EL (cell line): Measurements from ENCODE around the gene GASK1B.

Experiments used
- DNase-seq: peaks from one replicate; pipeline ENCODE4 v3.0.0-alpha.2; 2016

The GASK1B gene

GRCh38 chr4:158134222-158134621 lies 38.6 kb downstream of the GASK1B start:
- DNase-seq, result no peak

GRCh38 chr4:158133551-158133950 lies 39.3 kb downstream of the GASK1B start:
- no peak for DNase-seq

DNA sequence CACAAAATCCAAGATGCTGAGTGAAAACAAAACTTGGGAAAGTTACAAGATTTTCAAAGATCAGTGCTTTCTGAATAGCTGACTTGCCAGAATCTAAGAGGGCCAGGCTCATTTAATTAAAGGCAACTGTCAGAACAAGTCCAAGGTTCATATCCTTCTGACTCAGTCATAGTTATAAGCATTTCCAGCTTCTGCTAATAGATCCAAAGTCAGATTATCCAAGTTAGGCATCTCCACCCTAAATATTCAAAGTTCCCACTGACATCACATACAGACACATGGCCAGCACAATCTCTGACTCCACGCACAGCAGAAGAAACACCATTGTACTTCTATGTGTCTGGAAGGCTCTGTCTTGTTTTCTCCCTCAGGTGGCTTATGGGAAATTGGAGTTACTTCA lies 41.8 kb downstream of the GASK1B start:
- peak; percentile 6 for DNase-seq

DNA sequence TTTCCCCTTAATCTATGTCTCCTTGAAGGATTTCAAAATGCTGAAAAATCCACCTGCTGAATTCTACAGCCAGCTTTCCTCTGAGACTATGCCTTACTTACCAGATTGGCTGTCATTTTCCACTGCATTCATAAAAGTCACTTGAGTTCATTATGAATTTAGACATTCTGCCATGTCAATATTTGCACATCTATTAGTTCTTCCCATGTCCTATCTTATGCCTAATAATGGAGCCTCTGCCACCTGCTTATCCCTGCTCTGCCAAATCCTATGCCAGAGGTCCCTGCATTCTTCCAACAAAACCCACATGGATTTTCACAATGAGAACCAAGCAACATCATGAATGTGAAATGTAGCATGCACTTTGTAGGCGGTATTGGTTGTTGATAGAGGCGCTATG lies 42.6 kb downstream of the GASK1B start:
- DNase-seq, result no peak

DNA sequence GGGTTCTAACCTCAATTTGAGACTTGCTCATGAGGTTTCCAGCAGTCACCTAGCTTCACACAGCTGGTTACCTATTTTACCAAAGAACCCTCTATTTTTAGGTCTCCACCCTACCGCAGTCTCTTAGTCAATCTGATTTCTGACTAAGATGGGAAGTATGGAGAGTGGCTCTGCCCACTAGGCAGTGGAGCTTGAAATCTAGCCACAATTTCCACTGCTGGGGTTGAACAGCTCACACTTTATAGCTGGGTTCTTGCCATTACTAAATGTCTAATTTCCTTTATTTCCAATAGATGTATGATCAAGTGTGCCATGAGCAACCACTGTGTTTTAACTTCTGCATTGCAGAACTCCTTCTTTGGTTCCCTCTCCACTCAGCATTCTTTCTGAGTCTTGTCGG lies 43.1 kb downstream of the GASK1B start:
- peak; percentile 8 for DNase-seq

DNA sequence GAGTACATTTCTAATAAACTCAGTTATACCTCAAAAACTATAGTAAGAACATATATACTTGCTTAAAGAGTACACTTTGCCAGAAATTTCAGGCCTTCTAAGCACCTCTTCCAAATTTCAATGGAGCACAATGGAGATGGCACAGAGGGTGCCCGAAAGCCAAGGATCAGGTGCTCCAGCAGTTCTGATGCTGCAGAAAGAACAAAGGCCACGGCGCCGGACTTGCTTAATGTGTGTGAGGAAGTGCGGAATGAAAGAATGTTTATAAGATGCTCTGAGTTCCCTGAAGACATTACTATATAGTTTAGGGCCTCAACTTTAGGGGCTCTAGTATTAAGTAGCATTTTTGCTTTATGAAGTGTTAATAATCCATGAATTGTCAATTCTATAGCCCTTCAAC lies 44.3 kb downstream of the GASK1B start:
- DNase-seq, result no peak

DNA sequence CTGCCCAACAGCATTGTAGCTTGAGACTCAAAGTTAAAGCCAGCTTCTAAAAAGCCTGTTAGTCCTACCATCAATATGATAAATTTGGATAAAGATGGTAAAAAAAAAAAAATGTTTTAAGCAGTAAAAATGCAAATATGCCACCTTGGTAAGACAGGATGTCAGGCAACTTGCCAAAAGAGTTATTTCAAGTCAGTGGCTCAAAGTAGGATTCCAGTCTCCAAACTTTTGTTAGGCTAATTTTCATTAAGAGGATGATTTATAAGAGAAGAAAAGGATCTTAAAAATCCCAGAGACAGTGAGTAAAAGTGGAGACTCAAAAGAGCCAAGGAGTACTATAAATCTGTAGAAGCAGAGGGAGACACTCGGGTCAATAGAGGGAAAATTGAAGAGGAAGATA lies 47.5 kb downstream of the GASK1B start:
- DNase-seq, result no peak
